ENCODE data around the gene BCL7B. TPM values are rescaled to one million over a fixed set of nuclear protein-coding genes. Genes with fewer than 3 reads are reported as not detected.

The BCL7B gene
- total and polyA plus RNA-seq, 8 donors: 27.9 to 57.8 (median 33.5) TPM

DNA sequence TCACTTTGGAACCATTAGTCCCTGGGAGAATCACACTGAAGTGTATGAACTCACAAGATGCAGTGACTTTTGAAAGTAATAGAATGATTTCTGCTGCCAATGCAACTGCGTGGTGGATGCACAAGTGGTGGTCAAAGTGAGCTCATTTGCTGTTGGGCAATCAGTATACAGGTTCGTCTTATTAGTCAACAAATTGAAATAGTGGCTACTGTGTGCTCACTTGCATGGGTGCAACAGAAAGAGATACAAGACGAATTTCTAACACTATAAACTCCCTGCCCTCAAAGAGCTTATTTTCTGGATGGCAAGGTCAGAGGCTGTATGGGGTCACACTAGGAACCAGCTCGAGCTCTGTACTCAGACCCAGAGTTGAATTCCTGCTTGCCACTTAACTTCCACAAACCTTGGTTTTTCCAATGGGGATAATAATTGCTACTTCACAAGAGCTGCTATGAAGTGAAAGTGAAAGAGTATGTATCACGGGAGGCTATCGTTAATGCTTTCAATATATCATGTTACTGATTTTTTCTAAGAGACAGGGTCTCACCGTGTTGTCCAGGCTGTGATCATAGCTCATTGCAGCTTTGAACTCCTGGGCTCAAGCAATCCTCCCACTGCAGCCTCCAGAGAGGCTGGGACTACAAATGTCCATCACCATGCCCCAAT is 8.3 kb upstream of the BCL7B start:
- no peak for TF ChIP-seq CTCF (IDR thresholded peaks at IDR 0.05)
- no peaks in the 10 kb centered on the region for H3K9me3 ChIP-seq
- H3K27me3 ChIP-seq: no peaks in the 10 kb centered on the region
- no peak overlapping the region for H3K27ac ChIP-seq
- peaks cover 0 to 26% of the 10 kb centered on the region in 2 donors for H3K36me3 ChIP-seq
- peaks cover 0 to 14% of the 10 kb centered on the region in 2 donors for H3K4me1 ChIP-seq
- peak overlapping the region; percentile 2 to 23 for H3K4me3 ChIP-seq
- DNase-seq (no peak), ATAC-seq (peak; percentile 19)
- intact Hi-C loops (cut with DNase I): no loop called here

DNA sequence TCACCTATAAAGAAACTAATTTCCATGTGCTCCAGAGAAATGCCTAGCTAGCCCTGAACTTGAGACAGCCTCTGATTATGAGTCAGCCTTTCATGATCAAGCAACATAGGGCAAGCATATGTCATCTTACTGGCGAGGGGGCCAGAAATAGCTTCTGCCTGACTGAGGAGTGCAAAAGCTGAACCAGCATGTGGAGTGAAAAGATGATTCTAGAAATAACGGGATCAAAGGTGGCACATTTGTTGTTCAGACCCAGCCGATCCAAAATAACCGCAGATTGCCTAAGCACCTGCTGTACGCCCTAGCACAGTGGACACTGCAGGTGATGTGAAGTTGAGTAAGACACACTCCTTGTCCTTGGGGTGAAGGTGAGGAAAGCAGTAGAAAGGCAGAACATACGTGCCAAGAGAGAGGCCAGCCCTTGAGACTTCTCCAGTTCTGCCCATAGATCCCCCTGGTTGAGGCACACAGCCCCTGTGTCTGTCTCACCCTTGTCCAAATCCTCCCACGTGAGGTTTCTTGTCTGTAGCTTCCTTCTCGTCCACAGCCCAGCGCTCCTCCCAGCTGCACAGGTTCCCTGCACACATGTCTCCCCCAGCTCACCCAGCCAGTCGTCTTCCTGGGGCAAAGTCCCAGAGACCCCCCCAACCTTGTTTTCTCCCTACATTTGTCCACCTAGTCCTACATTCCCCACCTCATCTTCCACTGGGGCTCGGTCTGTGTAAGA is 2.8 kb upstream of the BCL7B start:
- ATAC-seq (no peak), DNase-seq (no peak)
- Histone ChIP-seq H3K9me3 (no peaks in the 10 kb centered on the region), H3K36me3 (no peaks in the 10 kb centered on the region), H3K27ac (no peak overlapping the region), H3K4me3 (no peak overlapping the region), H3K27me3 (no peaks in the 10 kb centered on the region), H3K4me1 (peaks cover 12 to 23% of the 10 kb centered on the region in 2 donors)
- intact Hi-C loops (cut with DNase I): no loop called here
- no peak for TF ChIP-seq CTCF (IDR thresholded peaks at IDR 0.05)

DNA sequence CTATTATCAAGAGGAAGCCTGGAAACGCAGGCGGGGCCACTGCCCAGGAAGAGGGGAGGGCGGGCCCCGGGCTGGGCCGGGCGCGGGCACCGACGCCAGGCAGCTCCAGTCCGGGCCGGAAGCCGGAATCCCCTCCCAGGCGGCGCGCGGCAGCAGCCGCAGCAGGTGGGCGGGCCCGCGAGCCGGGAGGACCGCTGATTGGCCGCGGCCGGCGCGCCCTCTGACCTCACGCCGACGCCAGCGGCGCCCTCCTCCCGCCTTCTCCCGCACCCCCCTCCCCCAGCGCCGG is 438 bp downstream of the BCL7B start:
- ATAC-seq (peak; percentile 97), DNase-seq (peak; percentile 82 to 99 (median 94))
- no peak for TF ChIP-seq CTCF (IDR thresholded peaks at IDR 0.05)
- intact Hi-C loops (cut with DNase I): no loop called here
- peak overlapping the region; percentile 97 for H3K27ac ChIP-seq
- peaks cover 14 to 37% of the 10 kb centered on the region in 2 donors for H3K4me1 ChIP-seq
- H3K27me3 ChIP-seq: no peaks in the 10 kb centered on the region
- H3K36me3 ChIP-seq: peaks cover 0 to 23% of the 10 kb centered on the region in 2 donors
- H3K9me3 ChIP-seq: no peaks in the 10 kb centered on the region
- peak overlapping the region; percentile 55 to 77 for H3K4me3 ChIP-seq

- Histone ChIP-seq H3K9me3 (no peaks in the 10 kb centered on the region), H3K4me1 (peaks cover 14 to 37% of the 10 kb centered on the region in 2 donors), H3K27me3 (no peaks in the 10 kb centered on the region), H3K27ac (peak overlapping the region; percentile 97), H3K36me3 (peaks cover 0 to 29% of the 10 kb centered on the region in 2 donors), H3K4me3 (peak overlapping the region; percentile 55 to 77)
- ATAC-seq (no peak), DNase-seq (no peak)
- no peak for TF ChIP-seq CTCF (IDR thresholded peaks at IDR 0.05)
- intact Hi-C loops (cut with DNase I): no loop called here
Measured at GRCh38 chr7:73556208-73557107, 1.0 kb downstream of the BCL7B start.

Data from left lung (tissue), 10 donors.